DND-41 (cell line): ENCODE measurements around the gene SNX9.

ENCODE experiments used
- EZH2 ChIP-seq: IDR thresholded peaks from 3 replicates; pipeline ENCODE4 v1.6.1; 2012; ENCODE audit warnings: borderline replicate concordance, low read depth, mild to moderate bottlenecking, moderate library complexity, low read length, inconsistent platforms; ENCODE audit not compliant: severe bottlenecking
- TF ChIP-seq, protein P1 (sequence below): IDR thresholded peaks from 2 replicates; pipeline ENCODE4 v1.5.1; 2012; ENCODE audit warnings: borderline replicate concordance, low read length, moderate library complexity, mild to moderate bottlenecking; ENCODE audit not compliant: poor library complexity, severe bottlenecking; ENCODE audit errors: extremely low read depth

DNA sequence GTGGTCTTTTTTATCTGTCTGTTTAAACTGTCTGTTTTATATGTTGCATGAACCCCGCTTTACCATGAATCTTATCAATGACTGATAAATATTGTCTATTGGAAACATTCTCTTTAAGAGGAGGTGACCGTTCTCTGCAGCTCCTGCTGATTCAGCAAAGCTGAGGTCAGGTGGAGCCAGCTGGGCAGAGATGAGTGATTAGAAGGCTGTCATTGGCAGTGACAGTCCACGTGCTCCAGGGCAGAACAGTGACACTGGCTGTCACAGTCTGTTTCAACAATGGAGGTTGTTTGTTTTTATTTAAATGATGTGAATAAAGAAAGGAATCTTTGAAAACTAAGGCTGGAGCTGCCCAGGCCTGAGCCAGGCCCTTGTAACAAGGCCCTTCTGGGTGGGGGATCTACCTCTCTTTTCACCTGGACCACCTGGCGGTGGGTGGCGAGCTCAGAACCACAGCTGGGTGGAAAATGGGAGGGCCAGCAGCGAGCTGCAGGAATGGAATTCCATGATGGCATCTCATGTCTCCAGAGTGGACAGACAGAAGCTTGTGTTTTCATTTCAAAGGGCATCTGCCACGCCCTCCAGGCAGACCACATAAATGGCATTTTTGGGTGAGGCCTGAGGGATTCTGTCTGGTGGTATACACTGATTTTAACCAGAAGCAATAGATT lies 171.2 kb downstream of the SNX9 start:
- TF ChIP-seq, protein P1, sequence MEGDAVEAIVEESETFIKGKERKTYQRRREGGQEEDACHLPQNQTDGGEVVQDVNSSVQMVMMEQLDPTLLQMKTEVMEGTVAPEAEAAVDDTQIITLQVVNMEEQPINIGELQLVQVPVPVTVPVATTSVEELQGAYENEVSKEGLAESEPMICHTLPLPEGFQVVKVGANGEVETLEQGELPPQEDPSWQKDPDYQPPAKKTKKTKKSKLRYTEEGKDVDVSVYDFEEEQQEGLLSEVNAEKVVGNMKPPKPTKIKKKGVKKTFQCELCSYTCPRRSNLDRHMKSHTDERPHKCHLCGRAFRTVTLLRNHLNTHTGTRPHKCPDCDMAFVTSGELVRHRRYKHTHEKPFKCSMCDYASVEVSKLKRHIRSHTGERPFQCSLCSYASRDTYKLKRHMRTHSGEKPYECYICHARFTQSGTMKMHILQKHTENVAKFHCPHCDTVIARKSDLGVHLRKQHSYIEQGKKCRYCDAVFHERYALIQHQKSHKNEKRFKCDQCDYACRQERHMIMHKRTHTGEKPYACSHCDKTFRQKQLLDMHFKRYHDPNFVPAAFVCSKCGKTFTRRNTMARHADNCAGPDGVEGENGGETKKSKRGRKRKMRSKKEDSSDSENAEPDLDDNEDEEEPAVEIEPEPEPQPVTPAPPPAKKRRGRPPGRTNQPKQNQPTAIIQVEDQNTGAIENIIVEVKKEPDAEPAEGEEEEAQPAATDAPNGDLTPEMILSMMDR, result no peak
- no peak for TF ChIP-seq EZH2
